CD14-positive monocyte (primary cell): ENCODE data around the gene TPMT. TPM values are rescaled to one million over a fixed set of nuclear protein-coding genes. Genes with fewer than 3 reads are reported as not detected.

Experiments
- DNase-seq, 3 donors: peaks; one replicate each; pipeline ENCODE4 v3.0.0-alpha.2; 2011 to 2022
- H2AFZ ChIP-seq: 2 replicates; pipeline ENCODE4 v1.6.0; 2012; ENCODE audit warnings: mild to moderate bottlenecking, low read depth, low read length, inconsistent platforms; ENCODE audit not compliant: insufficient read depth, poor library complexity, severe bottlenecking
- H3K27ac ChIP-seq, 2 donors: 1 replicate in 1 of 2; 2 replicates in 1 of 2; pipeline ENCODE4 v1.5.1; 2012 to 2013; ENCODE audit warnings: low read length in 2 of 2, control low read depth in 1 of 2, inconsistent platforms in 1 of 2, low read depth in 1 of 2, mild to moderate bottlenecking in 1 of 2
- H3K27me3 ChIP-seq, 2 donors: one replicate each; pipeline versions ENCODE4 v1.6.0 to v1.6.1; 2011 to 2013; ENCODE audit warnings: low read length in 2 of 2; ENCODE audit not compliant: control insufficient read depth in 2 of 2, insufficient read depth in 2 of 2
- H3K36me3 ChIP-seq, 2 donors: replicated peaks in 1 of 2; 1 replicate in 1 of 2; 2 replicates in 1 of 2; pipeline versions ENCODE4 v1.5.1 to v1.6.1; 2012 to 2013; ENCODE audit warnings: low read length in 2 of 2, control low read depth in 1 of 2, inconsistent platforms in 1 of 2, mild to moderate bottlenecking in 1 of 2; ENCODE audit not compliant: insufficient read depth in 2 of 2, control insufficient read depth in 1 of 2
- H3K4me1 ChIP-seq, 2 donors: 1 replicate in 1 of 2; 2 replicates in 1 of 2; pipeline versions ENCODE4 v1.5.1 to v1.6.1; 2012 to 2013; ENCODE audit warnings: low read length in 2 of 2, control low read depth in 1 of 2, inconsistent platforms in 1 of 2, mild to moderate bottlenecking in 1 of 2, moderate library complexity in 1 of 2; ENCODE audit not compliant: insufficient read depth in 2 of 2, control insufficient read depth in 1 of 2
- H3K4me2 ChIP-seq: replicated peaks from 2 replicates; pipeline ENCODE3; 2012; ENCODE audit warnings: low read length, moderate library complexity, mild to moderate bottlenecking; ENCODE audit not compliant: poor library complexity, severe bottlenecking; ENCODE audit errors: extremely low read depth
- H3K4me3 ChIP-seq, 3 experiments: fragments of 200-600 bp in 1 of 3; sonication (generic) in 1 of 3; replicated peaks in 1 of 3; 1 replicate in 2 of 3; 2 replicates in 1 of 3; pipeline ENCODE4 v1.5.1; 2011 to 2013; ENCODE audit warnings: low read length in 3 of 3, mild to moderate bottlenecking in 3 of 3, control low read depth in 2 of 3, low read depth in 2 of 3, inconsistent platforms in 1 of 3, moderate library complexity in 1 of 3
- H3K79me2 ChIP-seq: 2 replicates; pipeline ENCODE4 v1.6.0; 2012; ENCODE audit warnings: mild to moderate bottlenecking, control low read depth, inconsistent platforms, low read length, moderate library complexity; ENCODE audit not compliant: insufficient read depth
- H3K9ac ChIP-seq: 2 replicates; pipeline ENCODE4 v1.6.0; 2017; ENCODE audit warnings: low read length, mild to moderate bottlenecking; ENCODE audit not compliant: insufficient read depth, poor library complexity, severe bottlenecking
- H3K9me3 ChIP-seq, 2 donors: replicated peaks in 1 of 2; 1 replicate in 1 of 2; 2 replicates in 1 of 2; pipeline versions ENCODE4 v1.5.1 to v1.6.1; 2012 to 2013; ENCODE audit warnings: low read length in 2 of 2, control low read depth in 1 of 2; ENCODE audit not compliant: control insufficient read depth in 1 of 2, insufficient read depth in 1 of 2
- H4K20me1 ChIP-seq: 2 replicates; pipeline ENCODE4 v1.6.0; 2012; ENCODE audit warnings: mild to moderate bottlenecking, low read length, control low read depth, moderate library complexity; ENCODE audit not compliant: insufficient read depth
- H3K27ac Mint-ChIP-seq, 7 donors: one replicate each; pipeline ENCODE4 v1.8.0; 2020; ENCODE audit warnings: mild to moderate bottlenecking in 7 of 7, mixed read lengths in 7 of 7, moderate library complexity in 6 of 7, inconsistent platforms in 2 of 7
- H3K27me3 Mint-ChIP-seq, 3 donors: one replicate each; pipeline ENCODE4 v1.8.0; 2021 to 2022; ENCODE audit warnings: low read depth in 3 of 3, mild to moderate bottlenecking in 3 of 3, mixed read lengths in 3 of 3, moderate library complexity in 3 of 3, inconsistent platforms in 1 of 3
- H3K36me3 Mint-ChIP-seq, 2 donors: one replicate each; pipeline ENCODE4 v1.8.0; 2020; ENCODE audit warnings: mixed read lengths in 2 of 2, inconsistent platforms in 1 of 2, mild to moderate bottlenecking in 1 of 2
- H3K4me1 Mint-ChIP-seq: one replicate; pipeline ENCODE4 v1.8.0; 2020; ENCODE audit warnings: mild to moderate bottlenecking, mixed read lengths
- H3K4me3 Mint-ChIP-seq, 2 donors: one replicate each; pipeline ENCODE4 v1.8.0; 2020; ENCODE audit warnings: mild to moderate bottlenecking in 2 of 2, mixed read lengths in 2 of 2, moderate library complexity in 1 of 2
- H3K9me3 Mint-ChIP-seq, 7 donors: one replicate each; pipeline ENCODE4 v1.8.0; 2020 to 2022; ENCODE audit warnings: mixed read lengths in 7 of 7, mild to moderate bottlenecking in 6 of 7, moderate library complexity in 6 of 7, inconsistent platforms in 2 of 7
- WGBS: methylation state at CpG from one replicate; pipeline ENCODE4 v1.1.5; 2013; ENCODE audit warnings: missing lambda C conversion rate; ENCODE audit not compliant: insufficient coverage; 5-methylcytosine and 5-hydroxymethylcytosine counted together
- intact Hi-C, 2 donors: fragments of 100-400 bp; cut with micrococcal nuclease; formaldehyde crosslinking; loops; one replicate each; pipeline versions ENCODE4 v1.15.0 to v1.15.1; 2023
- polyA plus RNA-seq, 3 donors: library from polyadenylated mRNA; depleted of rRNA in 1 of 3; unstranded in 2 of 3; stranded (reverse) in 1 of 3; fragments of 300-500 nt in 2 of 3; fragments of >200 nt in 1 of 3; fragmentation: Illumina TruSeq in 2 of 3; gene quantifications; 1 replicate in 2 of 3; 2 replicates in 1 of 3; pipeline ENCODE4 v1.2.3, GENCODE V29; 2012 to 2021
- TF ChIP-seq, protein P1 (sequence below): fragments of 200-600 bp; IDR thresholded peaks from one replicate; pipeline ENCODE4 v1.8.0; 2022; ENCODE audit warnings: antibody characterized with exemption, mild to moderate bottlenecking

TPMT gene
- polyA plus RNA-seq, 3 donors: 10.5 to 33.1 (median 27.5) TPM

DNA sequence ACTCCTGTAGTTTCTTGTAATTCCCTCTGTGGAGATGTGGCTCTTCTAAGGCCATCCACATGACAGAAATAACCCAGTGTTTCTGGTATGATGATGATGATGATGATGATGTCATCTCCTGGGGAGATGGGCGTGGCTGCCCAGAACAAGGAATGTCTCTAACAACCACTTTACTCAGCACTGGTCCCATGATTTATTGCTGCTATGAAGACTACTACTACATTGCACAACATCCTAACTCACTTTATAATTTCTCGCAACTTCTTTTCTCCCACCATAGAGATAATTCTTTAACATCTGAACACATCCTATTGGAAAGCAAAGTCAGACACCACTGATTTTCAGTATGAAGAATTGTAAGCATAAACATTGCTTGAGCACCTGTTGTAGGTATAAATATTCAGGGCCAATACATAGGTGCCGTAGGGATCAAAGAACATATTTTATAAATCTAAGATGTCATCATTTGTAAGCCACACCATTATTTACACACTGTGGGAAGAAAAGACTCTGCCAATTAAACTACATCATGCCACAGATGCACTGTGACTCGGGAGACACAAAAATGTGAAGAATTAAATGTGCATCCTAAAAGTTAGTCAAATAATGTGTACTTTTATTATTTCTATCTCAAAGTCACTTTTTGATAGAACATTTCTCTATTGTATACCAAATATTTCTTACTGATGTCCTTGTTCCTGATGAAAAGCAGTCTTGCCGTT lies 6.4 kb downstream of the TPMT start:
- Histone ChIP-seq H3K4me2 (no peak overlapping the region), H3K4me1 (peaks cover 11 to 20% of the 10 kb centered on the region in 2 donors), H3K4me3 (no peak overlapping the region), H3K9ac (no peak overlapping the region), H3K79me2 (peaks cover 32% of the 10 kb centered on the region), H3K27ac (peak overlapping the region in 1 of 2 donors; percentile 57), H2AFZ (no peak overlapping the region), H3K27me3 (no peaks in the 10 kb centered on the region), H3K9me3 (no peaks in the 10 kb centered on the region), H3K36me3 (peaks cover 44 to 48% of the 10 kb centered on the region in 2 donors), H4K20me1 (peaks cover 8% of the 10 kb centered on the region)
- H3K4me3 Mint-ChIP-seq: no peak overlapping the region
- peaks cover 0 to 1% (median 0%) of the 10 kb centered on the region in 3 donors for H3K27me3 Mint-ChIP-seq
- H3K27ac Mint-ChIP-seq: peak overlapping the region in 5 of 7 donors; percentile 31 to 70 (median 47)
- intact Hi-C loops: no loop called here
- peaks cover 26% of the 10 kb centered on the region for H3K4me1 Mint-ChIP-seq
- DNase-seq: peak; percentile 45 to 86 (median 56)
- peaks cover 0 to 3% (median 0%) of the 10 kb centered on the region in 7 donors for H3K9me3 Mint-ChIP-seq
- 100% methylated on average over 1 of the region's 5 CpGs for WGBS
- TF ChIP-seq, protein P1, sequence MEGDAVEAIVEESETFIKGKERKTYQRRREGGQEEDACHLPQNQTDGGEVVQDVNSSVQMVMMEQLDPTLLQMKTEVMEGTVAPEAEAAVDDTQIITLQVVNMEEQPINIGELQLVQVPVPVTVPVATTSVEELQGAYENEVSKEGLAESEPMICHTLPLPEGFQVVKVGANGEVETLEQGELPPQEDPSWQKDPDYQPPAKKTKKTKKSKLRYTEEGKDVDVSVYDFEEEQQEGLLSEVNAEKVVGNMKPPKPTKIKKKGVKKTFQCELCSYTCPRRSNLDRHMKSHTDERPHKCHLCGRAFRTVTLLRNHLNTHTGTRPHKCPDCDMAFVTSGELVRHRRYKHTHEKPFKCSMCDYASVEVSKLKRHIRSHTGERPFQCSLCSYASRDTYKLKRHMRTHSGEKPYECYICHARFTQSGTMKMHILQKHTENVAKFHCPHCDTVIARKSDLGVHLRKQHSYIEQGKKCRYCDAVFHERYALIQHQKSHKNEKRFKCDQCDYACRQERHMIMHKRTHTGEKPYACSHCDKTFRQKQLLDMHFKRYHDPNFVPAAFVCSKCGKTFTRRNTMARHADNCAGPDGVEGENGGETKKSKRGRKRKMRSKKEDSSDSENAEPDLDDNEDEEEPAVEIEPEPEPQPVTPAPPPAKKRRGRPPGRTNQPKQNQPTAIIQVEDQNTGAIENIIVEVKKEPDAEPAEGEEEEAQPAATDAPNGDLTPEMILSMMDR: no peak
- peaks cover 42 to 76% of the 10 kb centered on the region in 2 donors for H3K36me3 Mint-ChIP-seq

DNA sequence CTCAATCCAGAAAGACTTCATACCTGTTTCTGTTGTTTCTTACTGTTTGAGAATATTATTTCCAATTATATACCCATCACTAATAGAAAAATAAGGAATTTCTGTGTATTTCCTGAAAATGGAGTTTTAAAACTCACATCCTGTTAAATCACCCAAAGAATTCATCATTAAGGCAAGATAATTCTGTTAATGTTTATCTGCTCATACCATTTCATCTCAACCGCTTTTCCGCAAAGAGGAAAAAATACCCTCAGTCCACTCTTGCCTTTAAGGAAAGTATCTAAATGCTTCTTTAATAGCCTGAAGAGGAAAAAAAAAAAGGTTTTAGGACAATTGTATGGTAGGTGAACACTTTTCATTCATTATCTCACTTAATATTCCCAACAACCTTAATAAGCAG lies 7.3 kb downstream of the TPMT start:
- Histone ChIP-seq H3K4me2 (no peak overlapping the region), H3K36me3 (peaks cover 53 to 56% of the 10 kb centered on the region in 2 donors), H3K27ac (no peak overlapping the region), H3K4me1 (peaks cover 6 to 11% of the 10 kb centered on the region in 2 donors), H3K9ac (no peak overlapping the region), H2AFZ (no peak overlapping the region), H3K4me3 (no peak overlapping the region), H4K20me1 (peaks cover 6% of the 10 kb centered on the region), H3K27me3 (no peaks in the 10 kb centered on the region), H3K9me3 (no peaks in the 10 kb centered on the region), H3K79me2 (peaks cover 30% of the 10 kb centered on the region)
- no peak for DNase-seq
- Mint-ChIP-seq H3K27me3 (no peaks in the 10 kb centered on the region), H3K27ac (peak overlapping the region in 1 of 7 donors; percentile 37), H3K4me1 (peaks cover 17% of the 10 kb centered on the region), H3K9me3 (no peaks in the 10 kb centered on the region), H3K36me3 (peaks cover 49 to 82% of the 10 kb centered on the region in 2 donors), H3K4me3 (no peak overlapping the region)
- no CpG with 5 or more reads among the region's 2 CpGs for WGBS
- intact Hi-C loops: no loop called here
- TF ChIP-seq, protein P1: no peak
